ENCODE measurements around the gene HLA-DMA. TPM values are rescaled to one million over a fixed set of nuclear protein-coding genes. Genes with fewer than 3 reads are reported as not detected.

Gene HLA-DMA
- total and polyA plus RNA-seq, 9 of the 15 experiments (the other 6 are each of a cell fraction or from before 2014, with no cell fraction given) = 0.13 to 0.83 (median 0.51) TPM

- TF ChIP-seq PRDM10 (IDR thresholded peaks at IDR 0.05; ENCODE audit: partially characterized antibody) (peak; percentile 41), GMEB1 (CRISPR knock-in tag; IDR thresholded peaks at IDR 0.05) (peak; percentile 60; the same call in 1 of the 2 replicates), HNRNPK (IDR thresholded peaks at IDR 0.05; ENCODE audit: low read depth, low read length, poor library complexity, severe bottlenecking) (no peak), CTCF (IDR thresholded peaks at IDR 0.05 in 2 of 3, conservative IDR thresholded peaks at IDR 0.05 in 1 of 3; ENCODE audit: insufficient read depth in 2 of 3, low read depth in 1 of 3, low read length in 3 of 3) (no peak), FOXJ3 (CRISPR knock-in tag; IDR thresholded peaks at IDR 0.05) (no peak), ZNF23 (CRISPR knock-in tag; IDR thresholded peaks at IDR 0.05) (no peak; the same call in 1 of the 2 replicates), RUNX1 (IDR thresholded peaks at IDR 0.05; ENCODE audit: low read depth) (no peak), ZNF165 (CRISPR knock-in tag; IDR thresholded peaks at IDR 0.05; ENCODE audit: borderline replicate concordance) (no peak), ZNF512 (tag; IDR thresholded peaks at IDR 0.05) (no peak), ZBTB12 (CRISPR knock-in tag; IDR thresholded peaks at IDR 0.05) (peak; percentile 89), NELFE (IDR thresholded peaks at IDR 0.05; ENCODE audit: insufficient read depth, insufficient read length) (peak; percentile 100), MLLT1 (IDR thresholded peaks at IDR 0.05) (peak in 1 of 2 experiments; percentile 78; a peak in 1 of 4 replicates), ZZZ3 (IDR thresholded peaks at IDR 0.05) (no peak), ZNF121 (CRISPR knock-in tag; conservative IDR thresholded peaks at IDR 0.05) (no peak), MEF2D (tag; conservative IDR thresholded peaks at IDR 0.05; ENCODE audit: low read depth) (0 out of 2 replicates have a peak, but pooled peaks have one; percentile 22)
Observed at GRCh38 chr6:32971581-32972352, 18.9 kb upstream of the HLA-DMA start (continued).

All from K562 (cell line).